ENCODE results near the gene RECQL5. TPM values are rescaled to one million over a fixed set of nuclear protein-coding genes. Genes with fewer than 3 reads are reported as not detected.

RECQL5 gene
- total RNA-seq, 6 experiments from 2014 or later: 13.5 to 24.8 (median 18.4) TPM

GRCh38 chr17:75589919-75590303 lies 77.0 kb downstream of the RECQL5 start:
- Histone ChIP-seq H3K36me3 (no peaks in the 10 kb centered on the region), H3K27ac (no peak overlapping the region), H3K4me3 (peak overlapping the region; percentile 62 to 67 (median 64)), H3K27me3 (no peaks in the 10 kb centered on the region), H3K4me1 (peaks cover 0 to 5% (median 0%) of the 10 kb centered on the region in 4 donors), H3K9me3 (no peaks in the 10 kb centered on the region)
- DNase-seq: peak; percentile 45 to 69 (median 59)
- ATAC-seq: no peak
- TF ChIP-seq POLR2A (IDR thresholded peaks at IDR 0.05) (no peak), CTCF (IDR thresholded peaks at IDR 0.05) (no peak)
- intact Hi-C loops (cut with DNase I): loop anchor here in 1 of 2 donors (5.0 kb wide), 1 partner anchor 73 kb away; the partner anchor contains the start of genes CASKIN2 and TSEN54
- WGBS (ENCODE audit: insufficient coverage, low coverage, low lambda C conversion rate, missing lambda C conversion rate): no CpG with 5 or more reads among the region's 29 CpGs

GRCh38 chr17:75589012-75589918 lies 77.7 kb downstream of the RECQL5 start:
- peak; percentile 92 to 94 (median 92) for ATAC-seq
- Histone ChIP-seq H3K27me3 (no peaks in the 10 kb centered on the region), H3K4me1 (peaks cover 0 to 5% (median 0%) of the 10 kb centered on the region in 4 donors), H3K27ac (peak overlapping the region; percentile 82 to 91 (median 87)), H3K9me3 (no peaks in the 10 kb centered on the region), H3K36me3 (no peaks in the 10 kb centered on the region), H3K4me3 (peak overlapping the region; percentile 62 to 67 (median 64))
- TF ChIP-seq POLR2A (IDR thresholded peaks at IDR 0.05): peak; percentile 76
- TF ChIP-seq CTCF (IDR thresholded peaks at IDR 0.05): peak; percentile 44 to 81 (median 60)
- intact Hi-C loops (cut with DNase I): loop anchor here in 1 of 2 donors (5.0 kb wide), 1 partner anchor 72 kb away; the partner anchor contains the start of genes CASKIN2 and TSEN54
- WGBS (ENCODE audit: insufficient coverage, low coverage, low lambda C conversion rate, missing lambda C conversion rate): under 1% methylated on average over 30 of the region's 100 CpGs
- peak; percentile 96 to 98 (median 98) for DNase-seq

GRCh38 chr17:75588596-75589011 lies 78.3 kb downstream of the RECQL5 start:
- Histone ChIP-seq H3K4me1 (peaks cover 0 to 5% (median 0%) of the 10 kb centered on the region in 4 donors), H3K27ac (peak overlapping the region; percentile 82 to 91 (median 87)), H3K9me3 (no peaks in the 10 kb centered on the region), H3K4me3 (peak overlapping the region; percentile 62 to 67 (median 64)), H3K36me3 (no peaks in the 10 kb centered on the region), H3K27me3 (no peaks in the 10 kb centered on the region)
- ATAC-seq (peak; percentile 27 to 62 (median 56)), DNase-seq (peak; percentile 76 to 85 (median 82))
- intact Hi-C loops (cut with DNase I): loop anchor here in 1 of 2 donors (5.0 kb wide), 1 partner anchor 71 kb away; the partner anchor contains the start of genes CASKIN2 and TSEN54
- WGBS (ENCODE audit: insufficient coverage, low coverage, low lambda C conversion rate, missing lambda C conversion rate): no CpG with 5 or more reads among the region's 49 CpGs
- no peak for TF ChIP-seq CTCF (IDR thresholded peaks at IDR 0.05)
- no peak for TF ChIP-seq POLR2A (IDR thresholded peaks at IDR 0.05)

GRCh38 chr17:75587675-75588595 lies 79.0 kb downstream of the RECQL5 start, which contains the start of gene MYO15B:
Gene MYO15B (plus strand): TSS chr17:75587800. CDS start chr17:75588058, 258 bp downstream.
- peak; percentile 70 to 77 (median 74) for DNase-seq
- intact Hi-C loops (cut with DNase I): loop anchor here in 1 of 2 donors (5.0 kb wide), 1 partner anchor 71 kb away; the partner anchor contains the start of genes CASKIN2 and TSEN54
- Histone ChIP-seq H3K27me3 (no peaks in the 10 kb centered on the region), H3K9me3 (no peaks in the 10 kb centered on the region), H3K4me1 (peaks cover 0 to 5% (median 0%) of the 10 kb centered on the region in 4 donors), H3K4me3 (peak within 1 kb of the TSS; percentile 62 to 67 (median 64)), H3K27ac (peak within 1 kb of the TSS; percentile 82 to 91 (median 87)), H3K36me3 (no peaks in the 10 kb centered on the region)
- ATAC-seq: peak; percentile 13 to 37 (median 23)
- no CpG with 5 or more reads among the region's 82 CpGs for WGBS (ENCODE audit: insufficient coverage, low coverage, low lambda C conversion rate, missing lambda C conversion rate)
- peak in 2 of 4 donors; percentile 4 to 18 for TF ChIP-seq CTCF (IDR thresholded peaks at IDR 0.05)
- TF ChIP-seq POLR2A (IDR thresholded peaks at IDR 0.05): no peak
